ENCODE results near the gene ANKRD27. TPM values are rescaled to one million over a fixed set of nuclear protein-coding genes. Genes with fewer than 3 reads are reported as not detected.
"Not testable (repeated sequence)": the region's sequence is repeated elsewhere in the genome, so short reads cannot be mapped to it uniquely, and the experiment has no call there.

Gene ANKRD27
- total and polyA plus RNA-seq, 10 of the 15 experiments (the other 5 are each of a cell fraction or from before 2014, with no cell fraction given), result 2.8 to 49.9 (median 28.5) TPM

DNA sequence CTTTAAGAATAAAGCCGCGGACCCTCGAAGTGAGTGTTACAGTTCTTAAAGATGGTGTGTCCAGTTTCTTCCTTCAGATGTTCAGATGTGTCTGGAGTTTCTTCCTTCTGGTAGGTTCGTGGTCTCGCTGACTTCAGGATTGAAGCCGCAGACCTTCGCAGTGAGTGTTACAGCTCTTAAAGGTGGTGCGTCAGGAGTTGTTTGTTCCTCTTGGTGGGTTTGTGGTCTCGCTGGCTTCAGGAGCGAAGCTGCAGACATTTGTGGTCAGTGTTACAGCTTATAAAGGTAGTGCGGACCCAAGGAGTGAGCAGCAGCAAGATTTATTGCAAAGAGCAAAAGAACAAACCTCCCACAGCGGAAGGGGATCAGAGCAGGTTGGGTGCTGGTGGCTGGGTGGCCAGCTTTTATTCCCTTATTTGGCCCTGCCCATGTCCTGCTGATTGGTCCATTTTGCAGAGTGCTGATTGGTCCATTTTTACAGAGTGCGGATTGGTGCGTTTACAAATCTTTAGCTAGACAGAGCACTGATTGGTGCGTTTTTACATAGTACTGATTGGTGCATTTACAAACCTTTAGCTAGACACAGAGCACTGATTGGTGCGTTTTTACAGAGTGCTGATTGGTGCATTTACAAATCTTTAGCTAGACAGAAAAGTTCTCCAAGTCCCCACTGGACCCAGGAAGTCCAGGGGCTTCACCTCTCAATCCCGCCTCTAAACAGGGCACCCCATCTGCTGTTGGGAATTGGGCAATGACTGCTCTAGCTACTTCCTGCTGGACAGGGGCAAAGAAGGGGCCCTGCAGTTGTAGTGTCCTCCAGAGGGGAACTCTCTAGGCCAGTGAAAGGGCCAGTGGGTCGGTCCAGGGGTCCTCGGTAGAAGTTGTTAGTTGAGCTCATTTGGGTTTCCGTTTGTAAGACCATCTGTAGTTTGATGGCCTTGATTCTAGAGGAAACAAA is 18.4 kb upstream of the ANKRD27 start:
- ChIA-PET RAD21 (ENCODE audit: unreplicated experiment) (interaction anchor here (0.8 kb wide), 1 partner anchor 55 kb away, joined by 3 read pairs; no protein-coding TSS in a partner anchor), CTCF (interaction anchor here (1.6 kb wide), 1 partner anchor 25 kb away, joined by 5 read pairs; no protein-coding TSS in a partner anchor), POLR2A (interaction anchor here (0.7 kb wide), 1 partner anchor 12 kb away, joined by 6 read pairs; no protein-coding TSS in a partner anchor)
- H2AFZ ChIP-seq (ENCODE audit: control insufficient read depth, low read depth, low read length); FAIRE-seq; H3K27me3 ChIP-seq (replicated peaks in 1 of 2; ENCODE audit: control insufficient read depth in 2 of 2, insufficient read depth in 2 of 2, low read length in 1 of 2); H3K9me3 ChIP-seq (replicated peaks; ENCODE audit: control insufficient read depth, insufficient read depth, low read length); H3K36me3 ChIP-seq (ENCODE audit: control insufficient read depth in 2 of 2, insufficient read depth in 2 of 2, low read length in 1 of 2); SMC1A ChIA-PET (ENCODE audit: uncharacterized antibody, unreplicated experiment); H3K4me1 ChIP-seq (ENCODE audit: control insufficient read depth, insufficient read depth, low read length); DNase-seq (ENCODE audit: low read depth, low spot score); in situ Hi-C loops (cut with MboI); H4K20me1 ChIP-seq (ENCODE audit: control insufficient read depth, insufficient read depth); BruUV-seq (replicated peaks): not testable (repeated sequence)
- Histone ChIP-seq H3K27ac (ENCODE audit: control insufficient read depth, insufficient read depth) (peak overlapping the region; percentile 69; the same call in 1 of the 2 replicates), H3K9ac (ENCODE audit: control insufficient read depth, insufficient read depth, low read length) (peak overlapping the region; percentile 78), H3K4me3 (peak overlapping the region; percentile 79), H3K79me2 (ENCODE audit: control insufficient read depth, insufficient read depth, low read length) (peaks cover 46% of the 10 kb centered on the region), H3K4me2 (ENCODE audit: control insufficient read depth, insufficient read depth) (peak overlapping the region; percentile 97)
- 85% methylated on average over 20 of the region's 20 CpGs for WGBS (ENCODE audit: insufficient coverage, insufficient replicate concordance, low lambda C conversion rate, missing lambda C conversion rate)
- intact Hi-C loops (cut with micrococcal nuclease; ENCODE audit: unreplicated experiment), result loop anchor here (2.0 to 5.0 kb wide), 3 partner anchors 113 to 291 kb away; partner anchors contain the start of genes CEP89, FAAP24 and PDCD5
- TF ChIP-seq, protein P1, sequence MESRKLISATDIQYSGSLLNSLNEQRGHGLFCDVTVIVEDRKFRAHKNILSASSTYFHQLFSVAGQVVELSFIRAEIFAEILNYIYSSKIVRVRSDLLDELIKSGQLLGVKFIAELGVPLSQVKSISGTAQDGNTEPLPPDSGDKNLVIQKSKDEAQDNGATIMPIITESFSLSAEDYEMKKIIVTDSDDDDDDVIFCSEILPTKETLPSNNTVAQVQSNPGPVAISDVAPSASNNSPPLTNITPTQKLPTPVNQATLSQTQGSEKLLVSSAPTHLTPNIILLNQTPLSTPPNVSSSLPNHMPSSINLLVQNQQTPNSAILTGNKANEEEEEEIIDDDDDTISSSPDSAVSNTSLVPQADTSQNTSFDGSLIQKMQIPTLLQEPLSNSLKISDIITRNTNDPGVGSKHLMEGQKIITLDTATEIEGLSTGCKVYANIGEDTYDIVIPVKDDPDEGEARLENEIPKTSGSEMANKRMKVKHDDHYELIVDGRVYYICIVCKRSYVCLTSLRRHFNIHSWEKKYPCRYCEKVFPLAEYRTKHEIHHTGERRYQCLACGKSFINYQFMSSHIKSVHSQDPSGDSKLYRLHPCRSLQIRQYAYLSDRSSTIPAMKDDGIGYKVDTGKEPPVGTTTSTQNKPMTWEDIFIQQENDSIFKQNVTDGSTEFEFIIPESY (IDR thresholded peaks at IDR 0.05), result peak; percentile 65; the same call in 1 of the 2 replicates
- TF ChIP-seq MLLT1 (IDR thresholded peaks at IDR 0.05) (peak; percentile 96), POLR2AphosphoS5 (IDR thresholded peaks at IDR 0.05; ENCODE audit: low read length) (peak; percentile 92), SP1 (IDR thresholded peaks at IDR 0.05; ENCODE audit: low read depth, low read length) (peak; percentile 57), PML (IDR thresholded peaks at IDR 0.05; ENCODE audit: low read length) (0 out of 2 replicates have a peak, but pooled peaks have one; percentile 28), CBFB (IDR thresholded peaks at IDR 0.05; ENCODE audit: low read depth) (peak; percentile 47; the same call in 1 of the 2 replicates), RUNX3 (IDR thresholded peaks at IDR 0.05; ENCODE audit: low read length) (peak; percentile 41; the same call in 1 of the 2 replicates), POLR2A (IDR thresholded peaks at IDR 0.05; ENCODE audit: low read depth, low read length) (peak; percentile 57), SMARCA5 (IDR thresholded peaks at IDR 0.05) (0 out of 2 replicates have a peak, but pooled peaks have one; percentile 40), SRF (IDR thresholded peaks at IDR 0.05; ENCODE audit: low read depth in 2 of 2, low read length in 2 of 2) (peak in 1 of 2 experiments; percentile 46; a peak in 1 of 4 replicates), POU2F2 (IDR thresholded peaks at IDR 0.05; ENCODE audit: borderline replicate concordance, low read depth, low read length) (peak; percentile 39; the same call in 1 of the 3 replicates), TAF1 (IDR thresholded peaks at IDR 0.05; ENCODE audit: borderline replicate concordance, low read depth, low read length) (peak; percentile 44; the same call in 1 of the 2 replicates), IKZF2 (IDR thresholded peaks at IDR 0.05) (peak in 1 of 2 experiments; percentile 41; a peak in 1 of 4 replicates), NFYB (IDR thresholded peaks at IDR 0.05; ENCODE audit: insufficient read depth, low read depth, low read length) (peak; percentile 93)
- ATAC-seq, result peak; percentile 24

Measured in GM12878 (cell line).